Kidney (tissue), 14 donors: Measurements from ENCODE around the gene RFLNA. TPM values are rescaled to one million over a fixed set of nuclear protein-coding genes. Genes with fewer than 3 reads are reported as not detected.

ENCODE experiments used
- DNase-seq, 5 donors: peaks; one replicate each; pipeline ENCODE4 v3.0.0-alpha.2; 2013 to 2020
- FAIRE-seq: peaks from 2 replicates; lab custom pipeline; 2012; peaks lifted over from hg19 to GRCh38; lab: Jason Lieb, UNC
- H3K27ac ChIP-seq, 2 donors: one replicate each; pipeline ENCODE4 v1.7.0; 2013; ENCODE audit warnings: low read depth in 2 of 2, low read length in 2 of 2, inconsistent platforms in 1 of 2
- H3K27me3 ChIP-seq: one replicate; pipeline ENCODE4 v1.7.1; 2013; ENCODE audit warnings: low read length, inconsistent platforms; ENCODE audit not compliant: control insufficient read depth, insufficient read depth
- H3K36me3 ChIP-seq, 3 donors: one replicate each; pipeline versions ENCODE4 v1.7.0 to v1.7.1; 2013; ENCODE audit warnings: low read length in 3 of 3, control low read depth in 1 of 3, inconsistent platforms in 1 of 3; ENCODE audit not compliant: insufficient read depth in 3 of 3, control insufficient read depth in 2 of 3
- H3K4me1 ChIP-seq, 3 donors: one replicate each; pipeline versions ENCODE4 v1.7.0 to v1.7.1; 2013; ENCODE audit warnings: low read length in 3 of 3, inconsistent platforms in 1 of 3, low read depth in 1 of 3; ENCODE audit not compliant: control insufficient read depth in 2 of 3, insufficient read depth in 2 of 3
- H3K4me3 ChIP-seq, 3 donors: one replicate each; pipeline versions ENCODE4 v1.7.0 to v1.8.1; 2013; ENCODE audit warnings: low read length in 3 of 3, control low read depth in 1 of 3, inconsistent platforms in 1 of 3
- H3K9ac ChIP-seq, 3 donors: one replicate each; pipeline versions ENCODE4 v1.7.0 to v1.7.1; 2013; ENCODE audit warnings: low read length in 3 of 3, control low read depth in 1 of 3, inconsistent platforms in 1 of 3
- H3K9me3 ChIP-seq, 3 donors: one replicate each; pipeline versions ENCODE4 v1.7.0 to v1.7.1; 2013; ENCODE audit warnings: low read length in 3 of 3, control low read depth in 1 of 3, inconsistent platforms in 1 of 3; ENCODE audit not compliant: control insufficient read depth in 2 of 3, insufficient read depth in 1 of 3
- CTCF ChIP-seq: IDR thresholded peaks from 3 replicates; pipeline ENCODE4 v1.5.1; 2012; ENCODE audit warnings: mild to moderate bottlenecking, moderate library complexity, borderline replicate concordance; ENCODE audit not compliant: insufficient read depth; ENCODE audit errors: extremely low read depth
- intact Hi-C: fragments of 100-400 bp; cut with DNase I; formaldehyde crosslinking; loops from one replicate; pipeline ENCODE4 v1.11.1; 2022
- polyA plus RNA-seq: library from polyadenylated mRNA; stranded (reverse); fragments of 350-450 nt; fragmentation: Illumina TruSeq; extraction: RNeasy Lipid Tissue Mini Kit (QIAGEN cat#74804); gene quantifications from one replicate; pipeline ENCODE4 v1.2.3, GENCODE V29; 2014; ENCODE audit warnings: low read depth, low replicate concordance; ENCODE audit not compliant: insufficient read depth
- total RNA-seq: library from RNA; stranded (reverse); fragmentation: NEBNext Ultra II Directional; extraction: Animal tissue kit (Norgen Biotek cat#: 25700); gene quantifications from one replicate; pipeline ENCODE4 v1.2.1, GENCODE V29; 2021
- donor health status: control.
- donor health status: control.
- donor health status: control.
- donor health status: control.
- donor health status: control.
- donor health status: DM: yes; HTN: yes; CAD: no.
- donor health status: Normal renal cell carcinoma (clear cell type).

Gene RFLNA
- total and polyA plus RNA-seq, 2 donors from 2014 or later, result 0.76 to 0.82 TPM

- H3K36me3 ChIP-seq, result peaks cover 4 to 53% (median 24%) of the 10 kb centered on the region in 3 donors
- H3K27ac ChIP-seq, result no peak overlapping the region
- no peak for FAIRE-seq
Observed at GRCh38 chr12:124332058-124332672, 37.3 kb downstream of the RFLNA start.

GRCh38 chr12:124332900-124333299 lies 38.0 kb downstream of the RFLNA start:
- no peak for DNase-seq
- H3K4me3 ChIP-seq, result no peak overlapping the region
- no peaks in the 10 kb centered on the region for H3K9me3 ChIP-seq
- no peaks in the 10 kb centered on the region for H3K27me3 ChIP-seq
- no peak overlapping the region for H3K27ac ChIP-seq
- intact Hi-C loops, result loop anchor here (10.0 kb wide), 1 partner anchor 442 kb away; no protein-coding TSS in a partner anchor
- FAIRE-seq, result no peak
- TF ChIP-seq CTCF, result no peak
- H3K36me3 ChIP-seq, result peaks cover 4 to 56% (median 30%) of the 10 kb centered on the region in 3 donors
- no peak overlapping the region for H3K9ac ChIP-seq
- peaks cover 0 to 2% (median 0%) of the 10 kb centered on the region in 3 donors for H3K4me1 ChIP-seq

More at GRCh38 chr12:124332058-124332672, 37.3 kb downstream of the RFLNA start:
- no peak for TF ChIP-seq CTCF
- H3K9ac ChIP-seq, result no peak overlapping the region
- H3K4me1 ChIP-seq, result peaks cover 0 to 4% (median 0%) of the 10 kb centered on the region in 3 donors
- no peak for DNase-seq
- H3K9me3 ChIP-seq, result no peaks in the 10 kb centered on the region
- H3K4me3 ChIP-seq, result no peak overlapping the region
- intact Hi-C loops, result loop anchor here (10.0 kb wide), 1 partner anchor 443 kb away; no protein-coding TSS in a partner anchor
- no peaks in the 10 kb centered on the region for H3K27me3 ChIP-seq

- DNase-seq (no peak), FAIRE-seq (no peak)
- no peak overlapping the region for H3K4me3 ChIP-seq
- peaks cover 4 to 57% (median 30%) of the 10 kb centered on the region in 3 donors for H3K36me3 ChIP-seq
- no peaks in the 10 kb centered on the region for H3K9me3 ChIP-seq
- H3K27ac ChIP-seq, result no peak overlapping the region
- intact Hi-C loops, result loop anchor here (10.0 kb wide), 1 partner anchor 441 kb away; no protein-coding TSS in a partner anchor
- TF ChIP-seq CTCF, result no peak
- no peak overlapping the region for H3K9ac ChIP-seq
- H3K4me1 ChIP-seq, result no peaks in the 10 kb centered on the region
- H3K27me3 ChIP-seq, result no peaks in the 10 kb centered on the region
Observed at GRCh38 chr12:124333724-124334123, 38.8 kb downstream of the RFLNA start.
